Measurements from ENCODE around the gene PDZD4. TPM values are rescaled to one million over a fixed set of nuclear protein-coding genes. Genes with fewer than 3 reads are reported as not detected.

The PDZD4 gene
- total and polyA plus RNA-seq, 2 of the 4 experiments (the other 2 are of a cell fraction): under 0.01 to 0.38 TPM

- DNase-seq (no peak), ATAC-seq (ENCODE audit: low read depth) (no peak)
- no peak overlapping the region for H4K8ac ChIP-seq (ENCODE audit: low read depth in 2 of 2, low read length in 2 of 2)
- H2BK15ac ChIP-seq (ENCODE audit: low read depth, low read length): no peak overlapping the region
- H4K91ac ChIP-seq (ENCODE audit: insufficient read depth, low read depth, low read length): no peak overlapping the region
- no peak overlapping the region for H3K14ac ChIP-seq (replicated peaks; ENCODE audit: low read depth, low read length)
- H3K56ac ChIP-seq (ENCODE audit: extremely low read depth, insufficient read depth, low read length): no peak overlapping the region
- H3K4ac ChIP-seq (ENCODE audit: low read depth, low read length): no peak overlapping the region
- BruUV-seq (replicated peaks): no TSS peak
- H2BK5ac ChIP-seq (ENCODE audit: low read depth, low read length, poor library complexity, severe bottlenecking): no peak overlapping the region
- ChIA-PET POLR2A (ENCODE audit: unreplicated experiment) (no interaction called here), CTCF (no interaction called here)
- no peaks in the 10 kb centered on the region for H3K79me1 ChIP-seq (ENCODE audit: low read depth in 1 of 2, low read length in 2 of 2)
- no peak overlapping the region for H3K4me3 ChIP-seq (ENCODE audit: insufficient read depth, low read depth, low read length)
- H3K4me2 ChIP-seq (ENCODE audit: low read depth, low read length): no peak overlapping the region
- no peaks in the 10 kb centered on the region for H4K20me1 ChIP-seq (ENCODE audit: insufficient read depth, low read length)
- no peak overlapping the region for H2AK5ac ChIP-seq (ENCODE audit: low read depth, low read length)
- H2BK20ac ChIP-seq (ENCODE audit: low read depth, low read length): no peak overlapping the region
- no peak overlapping the region for H3K23ac ChIP-seq (ENCODE audit: low read depth, low read length)
- in situ Hi-C loops (cut with MboI; ENCODE audit: low sequenced_read_pairs): no loop called here
- H3K27me3 ChIP-seq (ENCODE audit: control insufficient read depth, insufficient read depth, low read length): peaks cover 27% of the 10 kb centered on the region
- H3K9ac ChIP-seq (ENCODE audit: low read depth, low read length): no peak overlapping the region
- no CpG with 5 or more reads among the region's 3 CpGs for WGBS, 2 experiments (ENCODE audit: extremely low coverage in 2 of 2, insufficient read length in 1 of 2)
- no peaks in the 10 kb centered on the region for H3K9me1 ChIP-seq (ENCODE audit: insufficient read depth, low read length)
- dilution Hi-C loops (cut with HindIII; ENCODE audit: low sequenced_read_pairs, unreplicated experiment): no loop called here
- no peaks in the 10 kb centered on the region for H3K4me1 ChIP-seq (ENCODE audit: control insufficient read depth, insufficient read depth, low read length)
- H2BK120ac ChIP-seq (ENCODE audit: low read depth, low read length): no peak overlapping the region
- no peak overlapping the region for H3K27ac ChIP-seq (ENCODE audit: insufficient read depth, low read length)
- no peak overlapping the region for H2AK9ac ChIP-seq (replicated peaks; ENCODE audit: low read depth, low read length, poor library complexity)
- H3K36me3 ChIP-seq (ENCODE audit: control insufficient read depth, insufficient read depth, low read length): no peaks in the 10 kb centered on the region
- no peak overlapping the region for H3K18ac ChIP-seq (ENCODE audit: low read depth, low read length)
- no peak overlapping the region for H4K5ac ChIP-seq (ENCODE audit: low read depth, low read length)
- intact Hi-C loops (cut with micrococcal nuclease): no loop called here
- H2AFZ ChIP-seq (replicated peaks; ENCODE audit: low read length, poor library complexity): no peak overlapping the region
- TF ChIP-seq MXI1 (IDR thresholded peaks at IDR 0.05; ENCODE audit: borderline replicate concordance, low read depth, low read length): no peak
- TF ChIP-seq USF2 (IDR thresholded peaks at IDR 0.05; ENCODE audit: low read depth, low read length): no peak
- TF ChIP-seq CHD1 (IDR thresholded peaks at IDR 0.05; ENCODE audit: low read depth, low read length): no peak
- TF ChIP-seq, protein P1, sequence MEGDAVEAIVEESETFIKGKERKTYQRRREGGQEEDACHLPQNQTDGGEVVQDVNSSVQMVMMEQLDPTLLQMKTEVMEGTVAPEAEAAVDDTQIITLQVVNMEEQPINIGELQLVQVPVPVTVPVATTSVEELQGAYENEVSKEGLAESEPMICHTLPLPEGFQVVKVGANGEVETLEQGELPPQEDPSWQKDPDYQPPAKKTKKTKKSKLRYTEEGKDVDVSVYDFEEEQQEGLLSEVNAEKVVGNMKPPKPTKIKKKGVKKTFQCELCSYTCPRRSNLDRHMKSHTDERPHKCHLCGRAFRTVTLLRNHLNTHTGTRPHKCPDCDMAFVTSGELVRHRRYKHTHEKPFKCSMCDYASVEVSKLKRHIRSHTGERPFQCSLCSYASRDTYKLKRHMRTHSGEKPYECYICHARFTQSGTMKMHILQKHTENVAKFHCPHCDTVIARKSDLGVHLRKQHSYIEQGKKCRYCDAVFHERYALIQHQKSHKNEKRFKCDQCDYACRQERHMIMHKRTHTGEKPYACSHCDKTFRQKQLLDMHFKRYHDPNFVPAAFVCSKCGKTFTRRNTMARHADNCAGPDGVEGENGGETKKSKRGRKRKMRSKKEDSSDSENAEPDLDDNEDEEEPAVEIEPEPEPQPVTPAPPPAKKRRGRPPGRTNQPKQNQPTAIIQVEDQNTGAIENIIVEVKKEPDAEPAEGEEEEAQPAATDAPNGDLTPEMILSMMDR (conservative IDR thresholded peaks at IDR 0.05; ENCODE audit: low read depth, low read length): no peak
- peaks cover 2% of the 10 kb centered on the region; the same call in 1 of the 2 replicates for H3K9me3 ChIP-seq (ENCODE audit: control insufficient read depth, insufficient read depth, low read length)
These were observed 21.6 kb upstream of the PDZD4 start for GRCh38 chrX:153851981-153852380.

All from IMR-90 (cell line).